AG04449 (cell line): ENCODE measurements around the gene TMC5.
"Not testable (repeated sequence)": the region's sequence is repeated elsewhere in the genome, so short reads cannot be mapped to it uniquely, and the experiment has no call there.

Experiments used
- CTCF ChIA-PET: fragments of 350-600 bp; formaldehyde crosslinking; extraction: SDS; loops from one replicate; lab custom pipeline; 2021; ENCODE audit warnings: antibody characterized with exemption; lab: Yijun Ruan, JAX
- POLR2A ChIA-PET: fragments of 400-600, 350-600 bp; formaldehyde crosslinking; extraction: SDS; loops from one replicate; lab custom pipeline; 2020; ENCODE audit warnings: antibody characterized with exemption, inconsistent platforms; lab: Yijun Ruan, JAX
- DNase-seq: peaks from one replicate; pipeline ENCODE4 v3.0.0-alpha.2; 2010; ENCODE audit warnings: low read depth, low spot score
- H3K4me3 ChIP-seq: 2 replicates; pipeline ENCODE4 v1.5.1; 2011; ENCODE audit warnings: low read depth, mild to moderate bottlenecking, control low read depth, low read length
- CTCF ChIP-seq: IDR thresholded peaks from one replicate; pipeline ENCODE4 v1.5.1; 2011; ENCODE audit warnings: mild to moderate bottlenecking, moderate library complexity, low read length, control low read depth, inconsistent platforms; ENCODE audit not compliant: insufficient read depth; ENCODE audit errors: missing control alignments

TMC5 gene

GRCh38 chr16:19417640-19418039, at the start of gene TMC5:
Gene TMC5, plus strand, starts transcription at chr16:19417883. Its CDS starts 22,156 bp downstream, at chr16:19440039.
- ChIA-PET POLR2A (no interaction called here), CTCF (no interaction called here)
- TF ChIP-seq CTCF = no peak
- DNase-seq = no peak
- H3K4me3 ChIP-seq = no peak within 1 kb of the TSS

GRCh38 chr16:19372541-19372940, 45.1 kb upstream of the TMC5 start:
- H3K4me3 ChIP-seq = not testable (repeated sequence)
- CTCF ChIA-PET = interaction anchor here (4.6 kb wide), 1 partner anchor 286 kb away, joined by 37 read pairs; no protein-coding TSS in a partner anchor

GRCh38 chr16:19374402-19374801, 43.3 kb upstream of the TMC5 start:
- POLR2A ChIA-PET = no interaction called here
- no peak for DNase-seq
- no peak for TF ChIP-seq CTCF
- no peak overlapping the region for H3K4me3 ChIP-seq
- CTCF ChIA-PET = interaction anchor here (2.6 to 3.3 kb wide), 2 partner anchors 288 to 391 kb away, joined by 9 to 88 read pairs; partner anchors contain the start of gene TMC7

More at GRCh38 chr16:19372541-19372940, 45.1 kb upstream of the TMC5 start:
- DNase-seq, POLR2A ChIA-PET: not testable (repeated sequence)

GRCh38 chr16:19375561-19376158, 42.0 kb upstream of the TMC5 start:
- DNase-seq = no peak
- POLR2A ChIA-PET = no interaction called here
- CTCF ChIA-PET = interaction anchor here (0.7 to 3.3 kb wide), 8 partner anchors 40 to 393 kb away, joined by 3 to 88 read pairs (median 3); partner anchors contain the start of gene TMC7

GRCh38 chr16:19377864-19378263, 39.8 kb upstream of the TMC5 start:
- DNase-seq = no peak
- CTCF ChIA-PET = interaction anchor here (5.5 kb wide), 1 partner anchor 292 kb away, joined by 39 read pairs; no protein-coding TSS in a partner anchor
- POLR2A ChIA-PET = no interaction called here
- H3K4me3 ChIP-seq = no peak overlapping the region
- no peak for TF ChIP-seq CTCF

More at GRCh38 chr16:19375561-19376158, 42.0 kb upstream of the TMC5 start:
- no peak overlapping the region for H3K4me3 ChIP-seq
- TF ChIP-seq CTCF = peak; percentile 59

GRCh38 chr16:19378511-19378910, 39.2 kb upstream of the TMC5 start:
- ChIA-PET POLR2A (no interaction called here), CTCF (interaction anchor here (5.5 kb wide), 1 partner anchor 292 kb away, joined by 39 read pairs; no protein-coding TSS in a partner anchor)
- H3K4me3 ChIP-seq = no peak overlapping the region
- no peak for TF ChIP-seq CTCF
- no peak for DNase-seq
